T-helper 2 cell treated with Interferon-gamma antibody and Interleukin-4, amounts not matched to agents 5 μg/mL and 100 μg/mL, for 36 hours (primary cell): ENCODE measurements around the gene C6orf62.
"Not testable (repeated sequence)": the region's sequence is repeated elsewhere in the genome, so short reads cannot be mapped to it uniquely, and the experiment has no call there.

Source experiments
- DNase-seq: peaks from one replicate; pipeline ENCODE4 v3.0.0; 2021; ENCODE audit warnings: low spot score
- H3K27ac Mint-ChIP-seq: one replicate; pipeline ENCODE4 v1.8.0; 2021; ENCODE audit warnings: mild to moderate bottlenecking, mixed read lengths
- H3K27me3 Mint-ChIP-seq: one replicate; pipeline ENCODE4 v1.8.0; 2021; ENCODE audit warnings: low read depth, mixed read lengths
- H3K36me3 Mint-ChIP-seq: one replicate; pipeline ENCODE4 v1.8.0; 2021; ENCODE audit warnings: low read depth, mixed read lengths
- H3K4me1 Mint-ChIP-seq: one replicate; pipeline ENCODE4 v1.8.0; 2021; ENCODE audit warnings: low read depth, mixed read lengths
- H3K4me3 Mint-ChIP-seq: one replicate; pipeline ENCODE4 v1.8.0; 2022; ENCODE audit warnings: mild to moderate bottlenecking, moderate library complexity, mixed read lengths
- H3K9me3 Mint-ChIP-seq: one replicate; pipeline ENCODE4 v1.8.0; 2021; ENCODE audit warnings: mixed read lengths

C6orf62 gene

DNA sequence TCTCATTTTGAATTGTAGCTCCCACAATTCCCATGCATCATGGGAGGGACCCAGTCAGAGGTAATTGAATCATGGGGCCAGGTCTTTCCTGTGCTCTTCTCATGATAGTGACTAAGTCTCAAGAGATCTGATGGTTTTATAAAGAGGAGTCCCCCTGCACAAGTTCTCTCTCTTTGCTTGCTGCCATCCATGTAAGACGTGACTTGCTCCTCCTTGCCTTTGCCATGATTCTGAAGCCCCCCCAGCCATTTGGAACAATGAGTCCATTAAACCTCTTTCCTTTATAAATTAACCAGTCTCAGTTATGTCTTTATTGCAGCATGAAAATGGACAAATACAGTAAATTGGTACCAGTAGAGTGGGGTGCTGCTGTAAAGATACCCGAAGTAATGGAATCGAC, 11.7 kb upstream of the C6orf62 start:
- H3K36me3 Mint-ChIP-seq, H3K4me1 Mint-ChIP-seq, DNase-seq, H3K27ac Mint-ChIP-seq, H3K4me3 Mint-ChIP-seq: not testable (repeated sequence)
- peaks cover 11% of the 10 kb centered on the region for H3K27me3 Mint-ChIP-seq
- peaks cover 33% of the 10 kb centered on the region for H3K9me3 Mint-ChIP-seq

DNA sequence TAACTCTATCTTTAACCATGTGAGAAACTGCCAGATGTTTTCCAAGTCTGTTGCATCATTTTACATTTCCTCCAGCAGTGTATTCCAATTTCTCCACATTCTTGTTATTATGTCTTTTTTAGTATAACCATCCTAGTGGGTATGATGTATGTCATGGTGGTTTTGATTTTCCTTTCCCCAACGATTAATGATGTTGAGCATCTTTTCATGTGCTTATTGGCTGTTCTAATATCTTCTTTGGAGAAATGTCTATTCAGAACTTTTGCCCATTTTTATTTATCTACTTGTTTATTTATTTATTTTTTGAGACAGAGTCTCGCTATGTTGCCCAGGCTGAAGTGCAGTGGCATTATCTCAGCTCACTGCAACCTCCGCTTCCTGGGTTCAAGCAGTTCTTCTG, 4.3 kb upstream of the C6orf62 start:
- Mint-ChIP-seq H3K9me3 (peaks cover under 1% of the 10 kb centered on the region), H3K4me3 (no peak overlapping the region), H3K27ac (no peak overlapping the region), H3K36me3 (peaks cover 15% of the 10 kb centered on the region), H3K4me1 (peaks cover 9% of the 10 kb centered on the region), H3K27me3 (no peaks in the 10 kb centered on the region)
- DNase-seq = no peak

DNA sequence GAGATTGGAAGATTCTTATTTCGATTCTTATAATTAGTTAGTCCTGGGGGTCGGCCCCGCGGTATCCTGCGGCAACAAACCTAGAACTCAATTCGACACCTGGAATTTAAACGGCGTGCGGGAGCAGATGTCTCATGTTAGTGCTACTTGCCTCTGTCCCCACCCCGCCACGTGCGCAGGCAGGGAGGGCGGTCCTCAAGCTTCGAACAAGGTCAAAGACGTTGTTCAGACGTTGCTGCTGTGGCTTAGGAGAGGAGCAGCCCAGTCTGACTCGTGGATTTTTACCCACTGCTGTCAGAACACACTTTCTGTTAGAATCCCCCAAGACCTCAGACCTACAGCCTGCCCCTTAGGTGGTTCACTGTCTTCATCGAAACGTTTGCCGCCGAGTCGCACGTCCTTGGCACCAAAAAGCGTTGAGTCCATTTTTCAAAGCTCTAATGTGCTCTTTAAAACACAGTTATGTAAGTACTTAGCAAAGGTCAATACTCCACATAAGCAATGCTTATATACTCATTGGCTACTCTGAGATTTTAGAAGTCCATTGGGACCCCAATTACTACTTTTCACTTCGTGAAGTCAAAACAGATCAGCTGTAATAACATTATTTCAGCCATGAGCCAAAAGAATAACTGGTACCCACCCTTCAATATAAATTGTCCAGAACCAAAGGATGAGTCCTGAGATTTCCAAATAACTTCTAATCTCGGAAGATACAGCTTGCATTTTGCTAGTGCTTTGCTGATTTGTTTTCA, 2.7 kb upstream of the C6orf62 start:
- H3K4me1 Mint-ChIP-seq = peaks cover 23% of the 10 kb centered on the region
- no peaks in the 10 kb centered on the region for H3K9me3 Mint-ChIP-seq
- H3K27me3 Mint-ChIP-seq = no peaks in the 10 kb centered on the region
- H3K4me3 Mint-ChIP-seq = peak overlapping the region; percentile 100
- DNase-seq = no peak
- H3K27ac Mint-ChIP-seq = peak overlapping the region; percentile 100
- peaks cover 32% of the 10 kb centered on the region for H3K36me3 Mint-ChIP-seq

DNA sequence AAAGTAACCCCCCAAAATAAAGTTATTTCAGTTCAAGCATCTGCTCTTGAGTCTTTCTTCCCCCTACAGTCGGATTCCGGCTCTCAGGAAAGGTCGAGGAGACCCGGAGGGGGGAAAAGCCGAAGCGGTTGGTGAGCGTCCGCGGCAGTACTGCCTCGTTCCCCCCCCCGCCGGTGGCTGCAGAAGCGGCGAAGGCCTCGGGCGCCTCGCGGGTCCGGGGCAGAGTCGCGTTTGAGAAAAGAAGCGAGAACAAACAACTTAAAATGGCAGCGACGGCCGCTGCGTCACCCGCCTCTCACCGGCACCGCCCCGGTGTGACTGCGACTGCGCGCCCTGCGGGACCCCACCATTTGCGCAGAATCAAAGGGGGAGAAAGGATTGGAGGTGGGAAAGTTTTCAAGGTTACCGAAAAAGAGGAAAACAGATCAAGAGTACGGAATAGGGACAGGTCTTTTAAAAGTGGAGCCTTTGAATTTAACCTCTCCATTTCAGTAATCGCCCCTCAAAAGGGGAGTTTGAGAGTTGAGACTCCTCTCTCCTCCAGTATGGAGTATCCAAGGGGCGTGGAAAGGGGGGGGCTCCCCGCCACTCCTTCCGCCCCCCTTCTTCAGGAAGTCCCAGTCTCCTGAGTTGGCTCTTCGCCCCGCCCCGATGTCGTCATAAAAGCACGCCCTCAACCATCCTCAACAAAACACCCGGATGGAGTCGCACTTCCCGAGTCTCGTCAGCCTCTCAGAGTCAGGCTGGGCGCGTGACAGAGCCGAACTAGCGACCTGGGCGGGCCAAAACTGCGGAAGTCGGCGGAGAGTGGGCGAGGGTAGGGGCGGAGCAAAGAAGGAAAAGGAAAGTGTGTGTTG, 1.9 kb upstream of the C6orf62 start:
- H3K36me3 Mint-ChIP-seq = peaks cover 39% of the 10 kb centered on the region
- H3K27ac Mint-ChIP-seq = peak overlapping the region; percentile 100
- no peaks in the 10 kb centered on the region for H3K9me3 Mint-ChIP-seq
- peaks cover 26% of the 10 kb centered on the region for H3K4me1 Mint-ChIP-seq
- H3K4me3 Mint-ChIP-seq = peak overlapping the region; percentile 100
- no peaks in the 10 kb centered on the region for H3K27me3 Mint-ChIP-seq
- DNase-seq = peak; percentile 100

DNA sequence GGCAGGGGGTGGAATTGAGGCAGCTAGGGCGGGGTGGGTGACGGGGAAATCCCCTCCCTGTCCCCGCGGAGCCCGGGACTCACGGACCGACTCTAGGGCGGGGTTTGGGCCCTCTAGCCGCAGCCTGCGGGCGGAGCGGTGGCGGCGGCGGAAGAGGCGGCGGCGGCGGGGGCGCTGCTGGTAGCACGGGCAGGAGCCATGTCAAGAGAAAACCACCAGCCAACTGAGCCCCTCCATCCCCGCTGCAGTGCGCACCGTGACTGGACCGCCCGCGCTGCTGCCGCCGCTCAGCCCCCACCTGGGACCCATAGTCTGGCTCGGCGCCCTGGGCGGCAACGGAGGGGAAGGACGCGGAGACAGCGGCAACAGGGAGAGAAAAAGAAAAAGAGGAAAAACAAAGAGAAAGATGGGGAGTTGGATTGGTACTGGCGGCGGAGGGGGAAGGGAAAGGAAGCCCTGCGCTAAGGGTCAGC, 1.2 kb upstream of the C6orf62 start:
- peaks cover 45% of the 10 kb centered on the region for H3K36me3 Mint-ChIP-seq
- peak; percentile 85 for DNase-seq
- no peaks in the 10 kb centered on the region for H3K27me3 Mint-ChIP-seq

DNA sequence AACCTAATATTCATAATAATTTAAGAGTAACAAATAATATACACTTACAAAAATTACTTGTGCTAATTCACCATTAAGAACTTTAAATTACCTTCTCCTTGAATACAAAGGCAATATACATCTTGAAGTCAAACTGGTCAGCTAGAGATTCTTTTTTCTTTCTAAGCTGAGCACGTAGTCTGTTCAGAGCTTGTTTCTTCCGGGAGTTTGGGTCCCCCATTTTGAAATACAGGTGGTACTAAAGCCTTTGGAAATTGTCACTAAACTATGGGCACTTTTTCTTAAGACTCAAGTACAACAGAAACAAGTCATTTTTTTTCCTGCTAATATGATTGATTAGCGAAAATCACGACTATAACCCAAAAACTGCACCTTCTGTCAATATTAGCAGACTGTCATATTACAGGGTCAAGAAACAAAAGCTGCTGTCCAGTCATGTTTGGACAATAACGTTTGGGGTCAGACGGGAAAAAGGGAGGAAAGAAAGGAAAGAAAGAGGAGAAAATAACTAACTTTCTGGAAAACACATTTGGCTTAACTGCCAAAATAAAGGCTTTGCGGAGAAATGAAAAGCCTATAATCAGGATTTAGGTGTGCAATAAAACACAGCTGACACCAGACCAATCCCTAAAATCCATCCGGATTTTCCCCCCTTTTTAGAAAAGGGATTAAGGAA, 367 bp downstream of the C6orf62 start:
- peak overlapping the region; percentile 100 for H3K27ac Mint-ChIP-seq
- H3K27me3 Mint-ChIP-seq = no peaks in the 10 kb centered on the region
- peak overlapping the region; percentile 100 for H3K4me3 Mint-ChIP-seq
- no peak for DNase-seq
- peaks cover 43% of the 10 kb centered on the region for H3K4me1 Mint-ChIP-seq
- H3K9me3 Mint-ChIP-seq = no peaks in the 10 kb centered on the region
- H3K36me3 Mint-ChIP-seq = peaks cover 59% of the 10 kb centered on the region

More for the DNA sequence above, 1.2 kb upstream of the C6orf62 start:
- Mint-ChIP-seq H3K4me1 (peaks cover 31% of the 10 kb centered on the region), H3K4me3 (peak overlapping the region; percentile 100), H3K9me3 (no peaks in the 10 kb centered on the region), H3K27ac (peak overlapping the region; percentile 100)

DNA sequence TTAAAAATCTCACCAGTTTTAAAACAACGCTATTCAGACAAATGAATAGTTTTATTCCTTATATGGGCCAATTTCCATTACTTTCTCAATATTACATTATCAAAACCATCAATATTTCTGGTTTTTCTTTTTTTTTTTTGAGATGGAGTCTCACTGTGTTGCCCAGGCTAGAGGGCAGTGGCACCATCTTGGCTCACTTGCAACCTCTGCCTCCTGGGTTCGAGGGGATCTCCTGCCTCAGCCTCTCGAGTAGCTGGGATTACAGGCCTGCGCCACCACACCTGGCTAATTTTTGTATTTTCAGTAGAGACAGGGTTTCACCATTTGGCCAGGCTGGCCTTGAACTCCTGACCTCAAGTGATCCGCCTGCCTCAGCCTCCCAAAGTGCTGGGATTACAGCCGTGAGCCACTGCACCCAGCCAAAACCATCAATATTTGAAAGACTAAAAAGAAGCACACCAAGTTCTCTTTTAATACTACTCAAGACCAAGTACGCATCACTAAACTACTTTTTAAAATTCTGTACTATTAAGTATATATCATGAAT, 2.3 kb downstream of the C6orf62 start:
- H3K9me3 Mint-ChIP-seq, H3K27me3 Mint-ChIP-seq, DNase-seq, H3K27ac Mint-ChIP-seq: not testable (repeated sequence)
- H3K4me1 Mint-ChIP-seq = peaks cover 46% of the 10 kb centered on the region
- H3K36me3 Mint-ChIP-seq = peaks cover 73% of the 10 kb centered on the region
- peak overlapping the region; percentile 100 for H3K4me3 Mint-ChIP-seq

DNA sequence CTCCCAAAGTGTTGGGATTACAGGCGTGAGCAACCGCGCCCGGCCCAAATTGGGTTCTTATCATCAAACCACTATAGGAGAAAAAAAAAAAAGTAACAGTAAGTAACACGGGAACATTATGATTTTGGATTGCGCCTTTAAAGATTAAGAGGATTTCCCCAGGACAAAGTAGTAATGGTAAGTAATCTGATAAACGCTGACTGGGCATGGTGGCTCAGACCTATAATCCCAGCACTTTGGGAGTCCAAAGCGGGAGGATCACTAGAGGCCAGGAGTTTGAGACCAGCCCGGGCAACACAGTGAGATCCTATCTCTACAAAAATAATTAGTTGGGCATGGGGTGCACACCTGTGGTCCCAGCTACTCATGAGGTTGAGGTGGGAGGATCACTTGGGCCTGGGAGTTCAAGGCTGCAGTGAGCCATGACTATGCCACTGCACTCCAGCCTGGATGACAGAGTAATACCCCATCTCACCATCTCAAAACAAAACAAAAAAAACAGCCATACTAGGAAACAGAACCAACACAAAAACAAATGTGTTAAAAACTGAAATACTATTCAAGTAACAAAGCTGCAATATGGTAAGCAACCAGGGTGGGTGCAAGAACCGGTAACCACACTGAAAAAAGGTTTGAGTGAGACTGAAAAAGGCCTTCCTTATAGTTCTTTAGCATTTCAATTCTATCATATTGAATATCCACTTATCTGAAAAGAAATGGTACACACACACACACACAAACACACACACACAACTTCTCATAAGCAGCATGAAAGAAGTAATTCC, 8.2 kb downstream of the C6orf62 start:
- Mint-ChIP-seq H3K27ac (no peak overlapping the region), H3K27me3 (no peaks in the 10 kb centered on the region), H3K36me3 (peaks cover 82% of the 10 kb centered on the region), H3K4me3 (no peak overlapping the region), H3K9me3 (no peaks in the 10 kb centered on the region), H3K4me1 (peaks cover 25% of the 10 kb centered on the region)
- DNase-seq = no peak

DNA sequence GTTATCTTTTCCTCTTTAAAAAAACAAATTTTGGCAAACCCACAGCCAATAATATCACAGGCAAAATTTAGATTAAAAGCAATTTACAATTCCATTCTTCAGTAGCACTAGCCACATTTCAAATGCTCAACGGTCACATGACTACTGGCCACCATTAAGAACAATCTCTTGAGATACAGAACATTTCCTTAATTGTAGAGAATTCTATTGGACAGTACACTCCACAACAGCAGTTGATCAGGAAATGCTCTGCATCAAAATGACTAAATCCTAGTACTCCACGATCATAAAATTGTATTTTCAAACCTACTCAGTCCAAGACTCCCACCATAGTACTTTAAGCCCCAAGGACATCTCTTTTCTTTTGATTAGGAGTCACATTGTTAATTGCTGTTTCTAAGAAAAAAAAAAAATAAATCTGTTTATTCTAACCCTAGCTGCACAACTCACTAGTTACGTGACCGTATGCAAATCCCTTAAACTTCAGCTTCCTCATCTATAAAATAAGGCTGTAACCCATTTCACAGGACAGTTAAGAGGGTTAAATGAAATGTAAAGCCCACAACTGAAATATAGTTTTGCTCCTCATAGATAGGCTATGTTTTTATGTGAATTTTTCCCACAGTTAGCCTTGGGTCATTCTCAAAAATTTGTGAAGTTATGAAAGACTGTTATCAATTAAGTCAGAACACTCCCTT, 9.8 kb downstream of the C6orf62 start:
- H3K27ac Mint-ChIP-seq = no peak overlapping the region
- no peaks in the 10 kb centered on the region for H3K9me3 Mint-ChIP-seq
- H3K27me3 Mint-ChIP-seq = no peaks in the 10 kb centered on the region
- H3K4me1 Mint-ChIP-seq = peaks cover 17% of the 10 kb centered on the region
- peaks cover 80% of the 10 kb centered on the region for H3K36me3 Mint-ChIP-seq
- no peak overlapping the region for H3K4me3 Mint-ChIP-seq
- DNase-seq = no peak

DNA sequence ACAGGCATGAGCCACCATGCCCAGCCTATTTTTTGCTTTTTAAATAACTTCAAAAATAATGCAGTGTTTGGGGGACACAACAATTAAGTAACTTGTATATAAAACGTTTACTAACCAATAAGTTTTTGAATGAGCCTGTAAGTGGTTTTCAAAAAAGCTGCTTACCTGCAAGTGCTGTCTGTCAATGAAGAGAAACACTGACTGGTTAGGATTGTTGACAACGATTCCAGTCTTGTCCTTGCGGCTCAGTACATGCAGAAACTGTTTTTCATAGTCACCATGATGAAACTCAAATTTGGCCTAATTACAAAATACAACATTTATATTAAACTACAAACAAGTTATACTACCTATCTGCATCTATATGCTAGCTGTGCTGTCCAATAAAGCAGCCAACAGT, 10.3 kb downstream of the C6orf62 start:
- H3K27ac Mint-ChIP-seq = no peak overlapping the region
- no peak overlapping the region for H3K4me3 Mint-ChIP-seq
- no peak for DNase-seq
- peaks cover 79% of the 10 kb centered on the region for H3K36me3 Mint-ChIP-seq
- peaks cover 17% of the 10 kb centered on the region for H3K4me1 Mint-ChIP-seq
- no peaks in the 10 kb centered on the region for H3K9me3 Mint-ChIP-seq
- H3K27me3 Mint-ChIP-seq = no peaks in the 10 kb centered on the region

DNA sequence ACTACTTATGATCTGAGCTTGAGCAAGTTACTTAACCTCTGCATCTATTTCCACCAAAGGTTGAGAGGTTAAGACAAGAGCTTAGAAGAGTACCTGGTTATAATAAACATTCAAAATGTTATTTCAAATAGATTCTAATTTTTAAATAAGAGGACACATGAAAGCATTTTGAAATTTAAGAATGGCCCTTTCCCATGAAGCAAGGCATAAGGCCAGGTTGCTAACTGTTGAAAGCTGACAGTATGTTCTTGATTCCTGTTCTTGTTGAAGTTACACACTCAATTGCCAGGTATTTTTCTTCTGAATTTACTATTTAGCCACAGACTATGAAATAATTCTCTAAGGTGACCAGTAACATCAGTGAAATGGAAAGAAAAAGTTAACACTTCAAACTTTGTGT, 14.5 kb downstream of the C6orf62 start:
- no peaks in the 10 kb centered on the region for H3K27me3 Mint-ChIP-seq
- DNase-seq = no peak
- no peak overlapping the region for H3K27ac Mint-ChIP-seq
- peaks cover 73% of the 10 kb centered on the region for H3K36me3 Mint-ChIP-seq
- H3K4me3 Mint-ChIP-seq = no peak overlapping the region
- peaks cover 13% of the 10 kb centered on the region for H3K4me1 Mint-ChIP-seq
- no peaks in the 10 kb centered on the region for H3K9me3 Mint-ChIP-seq

DNA sequence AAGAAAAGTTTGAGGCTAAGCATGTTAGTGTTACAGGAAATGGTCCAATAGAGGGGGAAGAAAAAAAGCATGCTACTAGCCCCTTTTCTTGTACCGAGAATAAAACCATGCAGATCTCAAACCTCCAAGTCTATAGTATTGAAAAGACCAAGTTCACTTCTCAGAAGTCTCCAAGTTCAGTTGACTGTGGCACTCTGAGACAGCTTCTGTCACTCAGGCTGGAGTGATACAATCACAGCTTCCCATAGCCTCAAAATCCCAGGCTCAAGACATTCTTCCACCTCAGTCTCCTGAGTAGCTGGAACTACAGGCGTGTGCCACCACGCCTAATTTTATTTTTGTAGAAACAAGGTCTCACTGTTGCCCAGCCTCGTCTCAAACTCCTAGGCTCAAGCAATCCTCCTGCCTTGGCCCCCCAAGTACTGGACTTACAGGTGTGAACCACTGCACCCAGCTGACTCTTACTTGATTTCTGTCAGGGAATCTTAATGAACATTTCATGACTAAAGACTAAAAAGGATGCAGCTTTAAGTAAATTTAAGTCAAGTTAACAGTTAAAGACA, 16.2 kb downstream of the C6orf62 start:
- no peaks in the 10 kb centered on the region for H3K9me3 Mint-ChIP-seq
- H3K27ac Mint-ChIP-seq = peak overlapping the region; percentile 41
- no peak for DNase-seq
- H3K36me3 Mint-ChIP-seq = peaks cover 63% of the 10 kb centered on the region
- H3K4me1 Mint-ChIP-seq = peaks cover 12% of the 10 kb centered on the region
- no peaks in the 10 kb centered on the region for H3K27me3 Mint-ChIP-seq
- no peak overlapping the region for H3K4me3 Mint-ChIP-seq
